Prostate gland (tissue), 2 donors: ENCODE measurements around the gene ANKRD66. TPM values are rescaled to one million over a fixed set of nuclear protein-coding genes. Genes with fewer than 3 reads are reported as not detected.

Source experiments
- DNase-seq: peaks from one replicate; pipeline ENCODE4 v3.0.0-alpha.2; 2019; ENCODE audit warnings: low spot score
- H3K27ac ChIP-seq, 2 donors: fragments of 200-600 bp; sonication (generic); 2 replicates each; pipeline ENCODE4 v1.5.1; 2017 to 2019
- H3K27me3 ChIP-seq: fragments of 200-600 bp; sonication (generic); replicated peaks from 2 replicates; pipeline ENCODE4 v1.5.1; 2019; ENCODE audit not compliant: insufficient read depth
- H3K36me3 ChIP-seq, 2 donors: fragments of 200-600 bp; sonication (generic); 1 replicate in 1 of 2; 2 replicates in 1 of 2; pipeline versions ENCODE4 v1.5.1 to v1.8.1; 2017 to 2019
- H3K4me1 ChIP-seq: fragments of 200-600 bp; sonication (generic); replicated peaks from 2 replicates; pipeline ENCODE4 v1.5.1; 2019
- H3K4me3 ChIP-seq, 2 donors: fragments of 200-600 bp; sonication (generic); 2 replicates each; pipeline ENCODE4 v1.5.1; 2017 to 2019
- H3K9me3 ChIP-seq: fragments of 200-600 bp; sonication (generic); 2 replicates; pipeline ENCODE4 v1.5.1; 2017
- CTCF ChIP-seq, 4 experiments: fragments of 200-600 bp in 2 of 4; fragments of 450-650 bp in 2 of 4; sonication (generic) in 2 of 4; IDR thresholded peaks; 1 replicate in 3 of 4; 2 replicates in 1 of 4; pipeline ENCODE4 v1.5.1; 2016 to 2019; ENCODE audit warnings: antibody characterized with exemption in 4 of 4, mild to moderate bottlenecking in 2 of 4, moderate library complexity in 2 of 4
- POLR2A ChIP-seq: fragments of 450-650 bp; IDR thresholded peaks from one replicate; pipeline ENCODE4 v1.6.1; 2016; ENCODE audit warnings: antibody characterized with exemption, mild to moderate bottlenecking
- POLR2AphosphoS5 ChIP-seq: sonication (generic); formaldehyde crosslinking; IDR thresholded peaks from one replicate; pipeline ENCODE4 v1.6.1; 2017; ENCODE audit warnings: antibody characterized with exemption
- WGBS: methylation state at CpG from one replicate; pipeline ENCODE4 v1.1.5; 2018; 5-methylcytosine and 5-hydroxymethylcytosine counted together
- intact Hi-C: fragments of 100-400 bp; cut with DNase I; formaldehyde crosslinking; loops from one replicate; pipeline ENCODE4 v1.14.2; 2022
- total RNA-seq, 2 donors: library from RNA; depleted of rRNA; stranded (reverse); fragments of >200 nt; gene quantifications; one replicate each; pipeline ENCODE4 v1.1.0, GENCODE V29; 2016

Gene ANKRD66
- total RNA-seq, 2 donors from 2014 or later: not detected

GRCh38 chr6:46777476-46778346 is 31.0 kb downstream of the ANKRD66 start:
- no peak overlapping the region for H3K4me3 ChIP-seq
- no peaks in the 10 kb centered on the region for H3K4me1 ChIP-seq
- 85% methylated on average over 12 of the region's 12 CpGs for WGBS
- no peaks in the 10 kb centered on the region for H3K36me3 ChIP-seq
- no peaks in the 10 kb centered on the region for H3K27me3 ChIP-seq
- no peak overlapping the region for H3K27ac ChIP-seq
- TF ChIP-seq POLR2AphosphoS5: no peak
- no peak for TF ChIP-seq POLR2A
- no peak for TF ChIP-seq CTCF (IDR thresholded peaks at IDR 0.05)
- no peaks in the 10 kb centered on the region for H3K9me3 ChIP-seq
- DNase-seq: no peak
- intact Hi-C loops: no loop called here

GRCh38 chr6:46781478-46782378 is 35.0 kb downstream of the ANKRD66 start:
- no peaks in the 10 kb centered on the region for H3K4me1 ChIP-seq
- intact Hi-C loops: no loop called here
- no peaks in the 10 kb centered on the region for H3K36me3 ChIP-seq
- H3K9me3 ChIP-seq: no peaks in the 10 kb centered on the region
- peak; percentile 75 for DNase-seq
- no peak overlapping the region for H3K4me3 ChIP-seq
- TF ChIP-seq POLR2AphosphoS5: peak; percentile 17
- peak; percentile 23 to 73 (median 66) for TF ChIP-seq CTCF (IDR thresholded peaks at IDR 0.05)
- no peak for TF ChIP-seq POLR2A
- H3K27me3 ChIP-seq: no peaks in the 10 kb centered on the region
- whole genome bisulfite sequencing: 33% methylated on average over 6 of the region's 6 CpGs
- no peak overlapping the region for H3K27ac ChIP-seq

GRCh38 chr6:46784535-46784934 is 37.8 kb downstream of the ANKRD66 start:
- TF ChIP-seq POLR2AphosphoS5: no peak
- TF ChIP-seq POLR2A: no peak
- no peak for TF ChIP-seq CTCF (IDR thresholded peaks at IDR 0.05)
- Histone ChIP-seq H3K9me3 (no peaks in the 10 kb centered on the region), H3K4me1 (no peaks in the 10 kb centered on the region), H3K27ac (no peak overlapping the region), H3K27me3 (no peaks in the 10 kb centered on the region), H3K36me3 (no peaks in the 10 kb centered on the region), H3K4me3 (no peak overlapping the region)
- no peak for DNase-seq
- intact Hi-C loops: no loop called here
- 91% methylated on average over 1 of the region's 1 CpG for WGBS

- Histone ChIP-seq H3K9me3 (no peaks in the 10 kb centered on the region), H3K36me3 (no peaks in the 10 kb centered on the region), H3K4me1 (no peaks in the 10 kb centered on the region), H3K4me3 (no peak overlapping the region), H3K27me3 (no peaks in the 10 kb centered on the region), H3K27ac (no peak overlapping the region)
- intact Hi-C loops: no loop called here
- WGBS: 88% methylated on average over 5 of the region's 5 CpGs
- no peak for DNase-seq
- TF ChIP-seq POLR2AphosphoS5 (no peak), POLR2A (no peak), CTCF (IDR thresholded peaks at IDR 0.05) (no peak)
These were observed 41.3 kb downstream of the ANKRD66 start for GRCh38 chr6:46787871-46788540.
